Kidney (tissue), 14 donors: ENCODE measurements around the gene TNIP3. TPM values are rescaled to one million over a fixed set of nuclear protein-coding genes. Genes with fewer than 3 reads are reported as not detected.

ENCODE experiments used
- DNase-seq, 5 donors: peaks; one replicate each; pipeline ENCODE4 v3.0.0-alpha.2; 2013 to 2020
- FAIRE-seq: peaks from 2 replicates; lab custom pipeline; 2012; peaks lifted over from hg19 to GRCh38; lab: Jason Lieb, UNC
- H3K27ac ChIP-seq, 2 donors: one replicate each; pipeline ENCODE4 v1.7.0; 2013; ENCODE audit warnings: low read depth in 2 of 2, low read length in 2 of 2, inconsistent platforms in 1 of 2
- H3K27me3 ChIP-seq: one replicate; pipeline ENCODE4 v1.7.1; 2013; ENCODE audit warnings: low read length, inconsistent platforms; ENCODE audit not compliant: control insufficient read depth, insufficient read depth
- H3K36me3 ChIP-seq, 3 donors: one replicate each; pipeline versions ENCODE4 v1.7.0 to v1.7.1; 2013; ENCODE audit warnings: low read length in 3 of 3, control low read depth in 1 of 3, inconsistent platforms in 1 of 3; ENCODE audit not compliant: insufficient read depth in 3 of 3, control insufficient read depth in 2 of 3
- H3K4me1 ChIP-seq, 3 donors: one replicate each; pipeline versions ENCODE4 v1.7.0 to v1.7.1; 2013; ENCODE audit warnings: low read length in 3 of 3, inconsistent platforms in 1 of 3, low read depth in 1 of 3; ENCODE audit not compliant: control insufficient read depth in 2 of 3, insufficient read depth in 2 of 3
- H3K4me3 ChIP-seq, 3 donors: one replicate each; pipeline versions ENCODE4 v1.7.0 to v1.8.1; 2013; ENCODE audit warnings: low read length in 3 of 3, control low read depth in 1 of 3, inconsistent platforms in 1 of 3
- H3K9ac ChIP-seq, 3 donors: one replicate each; pipeline versions ENCODE4 v1.7.0 to v1.7.1; 2013; ENCODE audit warnings: low read length in 3 of 3, control low read depth in 1 of 3, inconsistent platforms in 1 of 3
- H3K9me3 ChIP-seq, 3 donors: one replicate each; pipeline versions ENCODE4 v1.7.0 to v1.7.1; 2013; ENCODE audit warnings: low read length in 3 of 3, control low read depth in 1 of 3, inconsistent platforms in 1 of 3; ENCODE audit not compliant: control insufficient read depth in 2 of 3, insufficient read depth in 1 of 3
- CTCF ChIP-seq: IDR thresholded peaks from 3 replicates; pipeline ENCODE4 v1.5.1; 2012; ENCODE audit warnings: mild to moderate bottlenecking, moderate library complexity, borderline replicate concordance; ENCODE audit not compliant: insufficient read depth; ENCODE audit errors: extremely low read depth
- intact Hi-C: fragments of 100-400 bp; cut with DNase I; formaldehyde crosslinking; loops from one replicate; pipeline ENCODE4 v1.11.1; 2022
- polyA plus RNA-seq: library from polyadenylated mRNA; stranded (reverse); fragments of 350-450 nt; fragmentation: Illumina TruSeq; extraction: RNeasy Lipid Tissue Mini Kit (QIAGEN cat#74804); gene quantifications from one replicate; pipeline ENCODE4 v1.2.3, GENCODE V29; 2014; ENCODE audit warnings: low read depth, low replicate concordance; ENCODE audit not compliant: insufficient read depth
- total RNA-seq: library from RNA; stranded (reverse); fragmentation: NEBNext Ultra II Directional; extraction: Animal tissue kit (Norgen Biotek cat#: 25700); gene quantifications from one replicate; pipeline ENCODE4 v1.2.1, GENCODE V29; 2021
- donor health status: control.
- donor health status: control.
- donor health status: control.
- donor health status: control.
- donor health status: control.
- donor health status: DM: yes; HTN: yes; CAD: no.
- donor health status: Normal renal cell carcinoma (clear cell type).

Gene TNIP3
- total and polyA plus RNA-seq, 2 donors from 2014 or later = 0.63 TPM; not detected in 1

- DNase-seq (no peak), FAIRE-seq (no peak)
- TF ChIP-seq CTCF = no peak
- H3K36me3 ChIP-seq = no peaks in the 10 kb centered on the region
- H3K4me1 ChIP-seq = no peaks in the 10 kb centered on the region
- intact Hi-C loops = no loop called here
- H3K27me3 ChIP-seq = no peaks in the 10 kb centered on the region
- H3K4me3 ChIP-seq = no peak overlapping the region
- H3K9me3 ChIP-seq = no peaks in the 10 kb centered on the region
- no peak overlapping the region for H3K27ac ChIP-seq
- H3K9ac ChIP-seq = no peak overlapping the region
Observed at GRCh38 chr4:121168446-121169281, 4.5 kb upstream of the TNIP3 start.

GRCh38 chr4:121166976-121167375 is 2.9 kb upstream of the TNIP3 start:
- no peak overlapping the region for H3K9ac ChIP-seq
- H3K36me3 ChIP-seq = no peaks in the 10 kb centered on the region
- FAIRE-seq (no peak), DNase-seq (no peak)
- no peak overlapping the region for H3K4me3 ChIP-seq
- H3K4me1 ChIP-seq = no peaks in the 10 kb centered on the region
- intact Hi-C loops = no loop called here
- no peaks in the 10 kb centered on the region for H3K9me3 ChIP-seq
- H3K27ac ChIP-seq = no peak overlapping the region
- H3K27me3 ChIP-seq = no peaks in the 10 kb centered on the region
- no peak for TF ChIP-seq CTCF

- no peak for DNase-seq
- H3K9me3 ChIP-seq = no peaks in the 10 kb centered on the region
- TF ChIP-seq CTCF = no peak
- H3K27me3 ChIP-seq = no peaks in the 10 kb centered on the region
- H3K27ac ChIP-seq = no peak overlapping the region
- no peak overlapping the region for H3K4me3 ChIP-seq
- H3K9ac ChIP-seq = no peak overlapping the region
- FAIRE-seq = no peak
- intact Hi-C loops = no loop called here
- H3K4me1 ChIP-seq = no peaks in the 10 kb centered on the region
- no peaks in the 10 kb centered on the region for H3K36me3 ChIP-seq
Observed at GRCh38 chr4:121165206-121165605, 1.1 kb upstream of the TNIP3 start.
